GM19328 (cell line): ENCODE measurements around the gene RFC1.
"Not testable (repeated sequence)": the region's sequence is repeated elsewhere in the genome, so short reads cannot be mapped to it uniquely, and the experiment has no call there.

Experiments used
- ATAC-seq: cut with Tn5 transposase; IDR thresholded peaks from one replicate; pipeline ENCODE4 v1.9.1; 2021; ENCODE audit warnings: mild to moderate bottlenecking, moderate library complexity; ENCODE audit not compliant: unreplicated experiment

RFC1 gene

GRCh38 chr4:39312816-39313215, 53.3 kb downstream of the RFC1 start:
- ATAC-seq, result no peak

GRCh38 chr4:39308611-39309010, 57.6 kb downstream of the RFC1 start:
- no peak for ATAC-seq

GRCh38 chr4:39305912-39306677, 60.1 kb downstream of the RFC1 start:
- no peak for ATAC-seq

DNA sequence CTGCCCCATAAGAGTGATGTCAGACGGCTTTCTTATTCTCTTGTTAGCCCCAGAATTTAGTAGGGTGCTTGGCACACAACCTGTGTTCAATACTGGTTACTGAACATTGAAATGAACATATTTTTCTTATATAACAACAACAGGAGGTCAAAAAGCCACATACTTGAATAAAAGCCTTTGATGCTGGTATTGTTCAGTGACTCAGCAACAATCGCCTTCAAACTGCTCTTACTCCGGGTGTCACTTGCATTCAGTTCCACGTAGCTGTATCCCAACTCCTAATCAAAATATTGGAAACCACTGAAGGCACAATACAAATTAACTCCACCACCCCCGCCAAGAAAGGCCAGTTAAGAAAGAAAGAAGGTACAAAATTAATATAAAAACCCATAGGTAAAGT, 61.5 kb downstream of the RFC1 start:
- ATAC-seq, result no peak

- no peak for ATAC-seq
Observed at GRCh38 chr4:39303871-39304270, 62.3 kb downstream of the RFC1 start.

DNA sequence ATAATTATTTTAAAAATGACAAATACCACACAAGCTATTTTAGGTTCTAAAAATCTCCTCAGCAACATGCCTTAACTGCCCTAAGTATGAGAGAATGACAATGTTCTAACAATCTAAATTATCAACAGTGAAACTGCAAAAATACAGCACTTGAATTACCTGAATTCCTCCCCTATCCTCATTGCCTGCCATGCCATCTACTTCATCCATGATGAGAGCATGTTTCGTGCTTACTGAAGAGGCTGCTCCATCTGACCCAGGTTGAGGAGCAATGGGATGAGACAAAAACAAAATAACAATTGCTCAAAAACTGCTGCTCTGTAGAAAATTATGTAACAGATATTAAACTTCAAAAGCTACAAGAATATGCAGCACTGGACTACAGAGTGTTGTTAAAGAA, 63.3 kb downstream of the RFC1 start:
- no peak for ATAC-seq

- no peak for ATAC-seq
Observed at GRCh38 chr4:39295784-39296183, 70.4 kb downstream of the RFC1 start.

DNA sequence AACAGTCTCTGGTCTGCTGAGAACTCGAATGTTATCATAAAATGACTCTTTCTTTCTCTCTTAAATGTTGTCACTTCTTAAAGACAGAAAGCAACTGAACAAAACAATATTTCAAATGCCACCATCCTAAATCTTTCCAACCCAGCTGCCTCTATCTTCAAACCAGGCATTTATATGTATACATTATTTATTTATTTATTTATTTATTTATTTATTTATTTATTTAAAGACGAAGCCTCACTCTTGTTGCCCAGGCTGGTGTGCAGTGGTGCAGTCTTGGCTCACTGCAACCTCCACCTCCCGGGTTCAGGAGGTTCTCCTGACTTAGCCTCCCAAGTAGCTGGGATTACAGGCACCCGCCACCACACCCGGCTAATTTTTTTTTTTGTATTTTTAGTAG, 73.7 kb downstream of the RFC1 start:
- not testable (repeated sequence) for ATAC-seq

DNA sequence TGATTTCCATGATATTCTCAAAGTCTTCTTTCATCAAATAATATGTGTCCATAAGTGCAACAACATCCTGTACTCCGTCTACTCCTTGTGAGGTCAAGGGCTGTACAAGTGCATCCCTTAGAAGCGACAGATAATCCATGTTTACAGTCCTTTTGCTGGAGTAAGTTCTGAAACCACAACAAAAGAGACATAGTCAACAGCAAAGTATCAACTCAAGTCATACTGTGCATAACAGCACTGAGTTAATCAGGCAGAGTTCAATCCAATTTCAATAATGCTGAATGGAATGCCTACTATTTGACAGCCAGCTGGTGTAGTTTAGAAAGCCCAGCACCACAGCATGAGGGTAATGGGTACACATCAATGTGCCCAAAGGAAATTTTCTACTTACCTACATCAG, 74.5 kb downstream of the RFC1 start:
- ATAC-seq, result no peak

GRCh38 chr4:39287223-39287622, 78.9 kb downstream of the RFC1 start:
- no peak for ATAC-seq

- no peak for ATAC-seq
Observed at GRCh38 chr4:39286263-39286662, 79.9 kb downstream of the RFC1 start.

GRCh38 chr4:39285853-39286252, 80.3 kb downstream of the RFC1 start:
- no peak for ATAC-seq

GRCh38 chr4:39285111-39285795, 80.9 kb downstream of the RFC1 start:
- no peak for ATAC-seq

GRCh38 chr4:39280770-39281169, 85.4 kb downstream of the RFC1 start:
- ATAC-seq, result no peak

DNA sequence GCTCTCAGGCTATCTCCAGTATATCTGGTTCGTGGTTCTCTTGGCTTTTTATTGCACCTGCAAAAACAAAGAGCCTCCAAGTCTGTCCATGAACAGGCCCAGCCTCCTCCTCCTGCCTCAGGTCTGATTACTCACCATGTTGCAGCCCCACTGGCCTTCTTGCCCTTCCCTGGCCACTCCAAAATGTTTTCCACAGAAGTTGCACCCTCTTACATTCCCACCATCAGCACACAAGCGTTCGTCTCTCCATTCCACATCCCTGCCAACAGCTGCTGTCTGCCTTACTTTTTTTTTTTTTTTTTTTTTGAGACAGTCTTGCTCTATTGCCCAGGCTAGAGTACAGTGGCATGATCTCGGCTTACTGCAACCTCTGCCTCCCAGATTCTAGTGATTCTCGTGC, 86.7 kb downstream of the RFC1 start:
- no peak for ATAC-seq

DNA sequence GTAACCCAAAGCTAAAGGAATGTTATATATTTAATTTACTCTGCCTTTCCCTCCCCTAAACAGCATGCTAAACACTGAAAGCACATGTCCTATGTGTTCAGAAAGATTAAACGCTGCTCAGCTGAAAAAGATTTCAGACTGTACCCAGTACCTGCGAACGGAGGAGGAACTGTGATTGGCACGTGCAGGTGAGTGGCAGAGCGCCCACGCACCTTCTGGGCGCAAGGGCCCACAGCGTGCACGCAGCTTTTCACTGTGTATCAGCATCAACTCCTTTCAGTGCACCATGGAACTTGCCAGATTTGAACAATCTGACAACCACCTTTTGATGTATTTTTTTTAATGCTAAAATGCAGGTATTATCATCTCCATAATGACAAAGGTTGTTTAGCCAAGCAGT, 87.7 kb downstream of the RFC1 start:
- ATAC-seq, result no peak

DNA sequence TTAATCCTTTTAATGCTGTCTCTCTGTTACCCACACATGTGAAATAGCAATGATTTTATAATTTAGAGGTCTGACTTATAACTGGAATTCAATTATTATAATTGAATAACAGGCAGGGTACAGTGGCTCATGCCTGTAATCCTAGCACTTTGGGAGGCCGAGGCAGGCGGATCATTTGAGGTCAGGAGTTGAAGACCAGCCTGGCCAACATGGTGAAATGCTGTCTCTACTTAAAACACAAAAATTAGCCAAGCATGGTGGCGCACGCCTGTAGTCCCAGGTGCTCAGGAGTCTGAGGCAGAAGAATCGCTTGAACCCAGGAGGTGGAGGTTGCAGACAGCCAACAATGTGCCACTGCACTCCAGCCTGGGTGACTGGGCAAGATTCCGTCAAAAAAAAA, 88.5 kb downstream of the RFC1 start:
- not testable (repeated sequence) for ATAC-seq

DNA sequence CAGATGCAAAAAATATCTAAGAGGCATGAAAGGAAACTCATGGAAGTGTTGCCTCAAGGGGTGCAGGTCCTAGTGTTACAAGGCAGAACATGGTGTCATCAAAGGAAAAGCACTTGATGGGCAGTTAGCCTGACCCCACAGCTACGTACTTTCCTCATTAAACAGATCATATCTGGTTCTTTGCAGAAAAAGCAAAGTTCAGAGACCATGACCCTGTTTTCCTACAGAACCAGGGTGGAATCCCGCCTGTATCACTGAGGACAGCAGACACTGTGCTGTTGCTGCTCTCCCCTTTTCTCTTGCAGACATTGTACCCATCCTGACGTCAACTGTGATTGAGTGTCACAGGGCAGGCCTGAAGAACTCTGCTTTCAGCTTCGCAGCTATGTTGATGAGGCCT, 91.7 kb downstream of the RFC1 start:
- no peak for ATAC-seq

DNA sequence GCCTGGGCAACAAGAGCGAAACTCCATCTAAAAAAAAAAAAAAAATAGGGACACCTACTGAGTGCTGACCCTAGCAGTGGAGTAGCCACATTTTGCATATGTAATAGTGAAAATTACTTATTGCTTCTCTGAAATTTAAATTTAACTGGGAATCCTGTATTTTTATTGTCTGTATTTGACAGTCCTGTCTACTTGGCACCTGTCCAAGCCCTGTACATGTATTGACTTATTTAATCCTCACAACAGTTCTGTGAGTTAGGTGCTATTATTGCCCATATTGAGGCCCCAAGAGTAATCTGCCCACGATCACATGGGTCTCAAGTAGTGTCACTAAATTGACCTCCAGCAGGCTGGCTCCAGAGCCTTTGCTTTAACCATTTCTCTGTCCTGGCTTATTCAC, 102.3 kb downstream of the RFC1 start:
- no peak for ATAC-seq

DNA sequence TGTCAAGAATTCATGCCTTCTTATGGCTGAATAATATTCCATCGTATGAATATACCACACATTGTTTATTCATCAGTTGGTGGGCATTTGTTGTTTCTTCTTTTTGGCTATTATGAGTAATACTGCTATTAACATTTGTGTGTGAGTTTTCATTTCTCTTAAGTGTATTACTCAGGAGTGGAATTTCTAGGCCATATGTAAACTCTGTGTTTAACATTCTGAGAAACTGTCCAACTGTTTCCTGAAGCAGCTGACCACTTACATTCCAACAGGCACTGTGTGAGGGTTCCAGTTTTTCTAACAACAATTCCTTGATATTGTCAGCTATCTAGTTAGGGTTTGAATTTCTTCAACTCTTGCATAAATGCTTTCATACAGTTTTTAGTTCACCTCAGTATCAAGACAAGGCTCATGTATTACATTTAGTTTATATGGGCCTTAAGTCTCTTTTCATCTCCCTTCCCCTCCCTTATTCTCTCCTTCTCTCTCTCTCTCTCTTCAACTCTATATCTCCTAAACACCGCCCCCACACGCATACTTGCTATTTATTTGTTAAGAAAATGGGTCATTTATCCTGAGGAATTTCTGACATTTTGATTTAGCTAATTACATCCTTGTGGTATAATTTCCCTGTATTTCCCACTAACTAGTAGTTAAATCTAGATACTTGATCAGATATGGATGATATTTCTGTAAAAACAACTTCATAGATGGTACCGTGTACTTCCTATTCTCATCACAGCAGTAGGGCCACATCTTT, 106.4 kb downstream of the RFC1 start:
- ATAC-seq, result no peak

DNA sequence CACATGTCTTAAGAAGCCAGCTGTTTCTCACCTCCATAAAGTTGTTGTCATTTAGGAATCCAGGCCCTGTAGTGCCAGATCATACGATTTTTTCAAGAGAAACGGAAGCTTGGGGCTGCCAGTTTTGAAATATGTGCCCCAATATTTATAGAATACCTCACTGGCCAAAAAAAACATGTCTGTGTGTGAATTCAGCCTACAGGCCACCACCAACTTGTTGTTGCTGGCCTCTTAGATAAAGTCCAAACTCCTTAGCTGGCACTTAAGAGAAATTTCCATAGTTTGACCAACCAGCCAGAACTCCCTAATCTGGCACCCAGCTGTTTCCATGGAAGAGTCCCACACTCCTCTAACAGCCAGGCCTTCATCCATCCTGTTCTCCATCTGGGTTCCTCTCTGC, 109.7 kb downstream of the RFC1 start:
- no peak for ATAC-seq

DNA sequence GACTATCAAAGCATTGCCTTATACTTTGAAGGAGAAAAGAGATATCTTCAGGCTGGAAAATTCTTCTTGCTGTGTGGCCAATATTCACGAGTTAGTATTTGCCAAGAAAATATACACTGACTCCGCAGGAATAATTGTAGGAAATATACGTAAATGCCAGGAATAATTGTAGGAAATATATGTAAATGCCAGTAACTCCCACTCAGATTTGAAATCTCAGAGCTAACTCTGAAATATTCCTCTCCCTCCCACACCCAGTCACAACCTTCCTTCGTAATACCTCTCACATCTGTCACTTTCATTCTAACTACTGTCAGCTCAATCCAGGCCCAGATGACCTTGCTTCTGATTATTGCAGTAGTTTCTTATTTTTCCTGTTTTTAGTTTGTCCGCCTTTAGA, 110.3 kb downstream of the RFC1 start:
- no peak for ATAC-seq
